Measurements from ENCODE around the gene PIP5K1B.
"Not testable (repeated sequence)": the region's sequence is repeated elsewhere in the genome, so short reads cannot be mapped to it uniquely, and the experiment has no call there.

The PIP5K1B gene

GRCh38 chr9:69036799-69037198, 331.8 kb downstream of the PIP5K1B start:
- DNase-seq = no peak

- no peak for DNase-seq
These were observed 335.6 kb downstream of the PIP5K1B start for GRCh38 chr9:69040646-69041045.

- DNase-seq = no peak
These were observed 339.5 kb downstream of the PIP5K1B start for GRCh38 chr9:69044240-69045219.

GRCh38 chr9:69045821-69046220, 340.8 kb downstream of the PIP5K1B start:
- no peak for DNase-seq

GRCh38 chr9:69046723-69047122, 341.7 kb downstream of the PIP5K1B start:
- DNase-seq = no peak

- no peak for DNase-seq
These were observed 342.3 kb downstream of the PIP5K1B start for GRCh38 chr9:69047371-69047770.

GRCh38 chr9:69049094-69049493, 344.1 kb downstream of the PIP5K1B start:
- no peak for DNase-seq

- DNase-seq = not testable (repeated sequence)
These were observed 345.9 kb downstream of the PIP5K1B start for GRCh38 chr9:69050936-69051335.

- DNase-seq = no peak
These were observed 349.9 kb downstream of the PIP5K1B start for GRCh38 chr9:69054989-69055388.

- no peak for DNase-seq
These were observed 351.3 kb downstream of the PIP5K1B start for GRCh38 chr9:69056191-69056815.

- DNase-seq = no peak
These were observed 353.1 kb downstream of the PIP5K1B start for GRCh38 chr9:69058101-69058500.

Measured in NCI-H510A (cell line).